Measurements from ENCODE around the gene SMARCC1.
"Not testable (repeated sequence)": the region's sequence is repeated elsewhere in the genome, so short reads cannot be mapped to it uniquely, and the experiment has no call there.

The SMARCC1 gene

DNA sequence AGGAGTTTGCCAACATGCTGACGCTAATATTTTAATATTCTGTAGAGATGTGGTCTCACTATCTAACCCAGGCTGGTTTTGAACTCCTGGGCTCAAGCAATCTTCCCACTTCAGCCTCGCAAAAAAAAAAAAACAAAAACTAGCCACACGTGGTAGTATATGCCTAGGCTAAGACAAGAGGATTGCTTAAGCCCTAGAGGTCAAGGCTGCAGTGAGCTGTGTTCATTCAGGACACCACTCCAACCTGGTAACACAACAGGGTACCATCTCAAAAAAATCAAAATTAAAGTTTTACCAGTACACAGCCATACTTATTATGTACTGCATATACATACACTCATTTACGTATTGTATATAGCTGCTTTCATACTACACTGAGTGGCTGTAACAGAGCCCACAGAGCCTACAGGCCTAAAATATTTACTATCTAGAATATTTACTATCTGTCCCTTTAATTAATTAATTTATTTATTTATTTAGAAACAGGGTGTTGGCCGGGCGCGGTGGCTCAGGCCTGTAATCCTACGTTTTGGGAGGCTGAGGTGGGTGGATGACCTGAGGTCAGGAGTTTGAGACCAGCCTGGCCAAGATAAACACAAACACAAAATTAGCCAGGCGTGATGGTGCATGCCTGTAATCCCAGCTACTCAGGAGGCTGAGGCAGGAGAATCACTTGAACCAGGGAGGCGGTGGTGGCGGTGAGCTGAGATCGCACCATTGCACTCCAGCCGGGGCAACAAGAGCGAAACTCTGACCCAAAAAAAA lies 23.2 kb downstream of the SMARCC1 start:
- ChIA-PET POLR2A (no interaction called here), CTCF (no interaction called here)
- Histone ChIP-seq H3K4me1 (ENCODE audit: control insufficient read depth, insufficient read depth, low read length) (no peaks in the 10 kb centered on the region), H3K27ac (ENCODE audit: extremely low read depth, low read depth, low read length) (no peak overlapping the region), H3K9me3 (ENCODE audit: control insufficient read depth, insufficient read depth, low read depth, low read length) (no peaks in the 10 kb centered on the region), H3K4me3 (ENCODE audit: low read depth, low read length) (no peak overlapping the region), H3K36me3 (ENCODE audit: control insufficient read depth in 2 of 2, insufficient read depth in 1 of 2, low read length in 2 of 2) (peaks cover 8 to 23% of the 10 kb centered on the region in 2 experiments; a peak in 2 of 3 replicates)
- no peak for TF ChIP-seq ZNF391 (tag by site-specific recombination; IDR thresholded peaks at IDR 0.05; ENCODE audit: borderline replicate concordance, low read depth)
- TF ChIP-seq, protein P1, sequence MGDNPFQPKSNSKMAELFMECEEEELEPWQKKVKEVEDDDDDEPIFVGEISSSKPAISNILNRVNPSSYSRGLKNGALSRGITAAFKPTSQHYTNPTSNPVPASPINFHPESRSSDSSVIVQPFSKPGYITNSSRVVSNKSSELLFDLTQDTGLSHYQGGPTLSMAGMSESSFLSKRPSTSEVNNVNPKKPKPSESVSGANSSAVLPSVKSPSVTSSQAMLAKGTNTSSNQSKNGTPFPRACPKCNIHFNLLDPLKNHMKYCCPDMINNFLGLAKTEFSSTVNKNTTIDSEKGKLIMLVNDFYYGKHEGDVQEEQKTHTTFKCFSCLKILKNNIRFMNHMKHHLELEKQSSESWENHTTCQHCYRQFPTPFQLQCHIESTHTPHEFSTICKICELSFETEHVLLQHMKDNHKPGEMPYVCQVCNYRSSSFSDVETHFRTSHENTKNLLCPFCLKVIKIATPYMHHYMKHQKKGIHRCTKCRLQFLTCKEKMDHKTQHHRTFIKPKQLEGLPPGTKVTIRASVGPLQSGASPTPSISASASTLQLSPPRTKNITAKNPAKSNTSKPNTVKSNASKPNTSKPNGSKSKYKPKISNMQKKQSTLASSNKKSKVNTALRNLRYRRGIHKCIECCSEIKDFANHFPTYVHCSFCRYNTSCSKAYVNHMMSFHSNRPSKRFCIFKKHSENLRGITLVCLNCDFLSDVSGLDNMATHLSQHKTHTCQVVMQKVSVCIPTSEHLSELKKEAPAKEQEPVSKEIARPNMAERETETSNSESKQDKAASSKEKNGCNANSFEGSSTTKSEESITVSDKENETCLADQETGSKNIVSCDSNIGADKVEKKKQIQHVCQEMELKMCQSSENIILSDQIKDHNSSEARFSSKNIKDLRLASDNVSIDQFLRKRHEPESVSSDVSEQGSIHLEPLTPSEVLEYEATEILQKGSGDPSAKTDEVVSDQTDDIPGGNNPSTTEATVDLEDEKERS (tag by site-specific recombination; IDR thresholded peaks at IDR 0.05), result no peak
- no peak for TF ChIP-seq ZNF292 (tag by site-specific recombination; IDR thresholded peaks at IDR 0.05; ENCODE audit: borderline replicate concordance, low read depth)
- TF ChIP-seq ZNF558 (tag by site-specific recombination; IDR thresholded peaks at IDR 0.05), result no peak
- peak; percentile 24; the same call in 1 of the 2 replicates for TF ChIP-seq OSR2 (tag by site-specific recombination; IDR thresholded peaks at IDR 0.05)

DNA sequence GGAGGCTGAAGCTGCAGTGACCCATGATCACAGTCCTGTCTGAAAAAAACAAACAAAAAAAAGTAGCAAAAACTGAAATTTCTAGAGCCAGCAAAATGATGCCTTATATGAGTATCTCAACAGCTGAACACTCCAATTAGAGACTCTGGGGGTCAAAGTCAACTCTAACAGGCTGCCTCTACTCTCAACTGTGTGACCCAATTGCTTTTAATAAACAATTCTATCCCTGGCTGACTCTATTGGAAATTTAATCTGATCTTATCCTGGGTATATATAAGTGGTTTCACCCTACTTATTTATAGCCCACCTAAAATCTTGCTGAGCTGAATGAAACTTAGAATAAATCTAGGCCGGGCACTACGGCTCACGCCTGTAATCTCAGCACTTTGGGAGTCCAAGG lies 29.0 kb downstream of the SMARCC1 start:
- Histone ChIP-seq H3K9me3 (ENCODE audit: control insufficient read depth, insufficient read depth, low read depth, low read length) (no peaks in the 10 kb centered on the region), H3K27ac (ENCODE audit: extremely low read depth, low read depth, low read length) (no peak overlapping the region), H3K36me3 (ENCODE audit: control insufficient read depth in 2 of 2, insufficient read depth in 1 of 2, low read length in 2 of 2) (peaks cover 13 to 19% of the 10 kb centered on the region in 2 experiments; a peak in 2 of 3 replicates), H3K4me3 (ENCODE audit: low read depth, low read length) (no peak overlapping the region), H3K4me1 (ENCODE audit: control insufficient read depth, insufficient read depth, low read length) (no peaks in the 10 kb centered on the region)
- TF ChIP-seq MEIS1 (CRISPR knock-in tag; IDR thresholded peaks at IDR 0.05; ENCODE audit: borderline replicate concordance) (no peak), GLIS1 (tag by site-specific recombination; IDR thresholded peaks at IDR 0.05) (peak; percentile 17; the same call in 1 of the 2 replicates)
- POLR2A ChIA-PET, result no interaction called here
- CTCF ChIA-PET, result no interaction called here

DNA sequence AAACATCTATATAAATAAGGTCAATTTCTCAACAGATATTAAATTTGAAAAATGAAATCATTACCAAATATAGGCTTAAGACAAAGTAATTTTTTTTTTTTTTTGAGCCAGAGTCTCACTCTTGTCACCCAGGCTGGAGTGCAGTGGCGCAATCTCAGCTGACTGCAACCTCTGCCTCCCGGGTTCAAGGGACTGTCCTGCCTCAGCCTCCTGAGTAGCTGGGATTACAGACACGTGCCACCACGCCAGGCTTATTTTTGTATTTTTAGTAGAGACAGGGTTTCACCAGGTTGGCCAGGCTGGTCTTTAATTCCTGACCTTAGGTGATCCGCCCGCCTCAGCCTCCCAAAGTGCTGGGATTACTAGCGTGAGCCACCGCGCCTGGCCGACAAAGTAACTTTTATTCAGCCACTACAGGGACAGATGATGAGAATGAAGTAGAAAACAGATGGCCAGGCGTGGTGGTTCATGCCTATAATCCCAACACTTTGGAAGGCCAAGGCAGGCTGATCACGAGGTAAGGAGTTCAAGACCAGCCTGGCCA lies 30.8 kb downstream of the SMARCC1 start:
- POLR2A ChIA-PET; H3K4me3 ChIP-seq (ENCODE audit: low read depth, low read length); H3K4me1 ChIP-seq (ENCODE audit: control insufficient read depth, insufficient read depth, low read length); CTCF ChIA-PET; H3K9me3 ChIP-seq (ENCODE audit: control insufficient read depth, insufficient read depth, low read depth, low read length); H3K27ac ChIP-seq (ENCODE audit: extremely low read depth, low read depth, low read length): not testable (repeated sequence)
- H3K36me3 ChIP-seq (ENCODE audit: control insufficient read depth in 2 of 2, insufficient read depth in 1 of 2, low read length in 2 of 2), result peaks cover 4 to 15% of the 10 kb centered on the region in 2 experiments; a peak in 2 of 3 replicates

DNA sequence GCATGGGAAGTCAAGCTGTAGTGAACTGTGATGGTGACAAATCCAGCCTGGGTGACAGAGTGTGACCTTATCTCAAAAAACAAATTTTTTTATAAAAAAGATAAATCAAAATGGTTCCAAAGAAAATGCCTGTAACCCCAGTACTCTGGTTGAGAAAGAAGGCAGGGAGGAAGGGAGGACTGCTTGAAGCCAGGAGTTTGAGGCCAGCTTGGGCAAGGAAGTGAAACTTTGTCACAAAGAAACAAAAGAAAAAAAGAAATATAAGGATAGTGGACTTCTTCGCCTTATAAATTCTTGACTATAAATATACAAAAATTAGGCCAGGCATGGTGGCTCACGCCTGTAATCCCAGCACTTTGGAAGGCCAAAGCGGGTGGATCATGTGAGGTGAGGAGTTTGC lies 34.1 kb downstream of the SMARCC1 start:
- no peak for TF ChIP-seq ZNF560 (tag by site-specific recombination; IDR thresholded peaks at IDR 0.05; ENCODE audit: borderline replicate concordance)
- TF ChIP-seq, protein P2, sequence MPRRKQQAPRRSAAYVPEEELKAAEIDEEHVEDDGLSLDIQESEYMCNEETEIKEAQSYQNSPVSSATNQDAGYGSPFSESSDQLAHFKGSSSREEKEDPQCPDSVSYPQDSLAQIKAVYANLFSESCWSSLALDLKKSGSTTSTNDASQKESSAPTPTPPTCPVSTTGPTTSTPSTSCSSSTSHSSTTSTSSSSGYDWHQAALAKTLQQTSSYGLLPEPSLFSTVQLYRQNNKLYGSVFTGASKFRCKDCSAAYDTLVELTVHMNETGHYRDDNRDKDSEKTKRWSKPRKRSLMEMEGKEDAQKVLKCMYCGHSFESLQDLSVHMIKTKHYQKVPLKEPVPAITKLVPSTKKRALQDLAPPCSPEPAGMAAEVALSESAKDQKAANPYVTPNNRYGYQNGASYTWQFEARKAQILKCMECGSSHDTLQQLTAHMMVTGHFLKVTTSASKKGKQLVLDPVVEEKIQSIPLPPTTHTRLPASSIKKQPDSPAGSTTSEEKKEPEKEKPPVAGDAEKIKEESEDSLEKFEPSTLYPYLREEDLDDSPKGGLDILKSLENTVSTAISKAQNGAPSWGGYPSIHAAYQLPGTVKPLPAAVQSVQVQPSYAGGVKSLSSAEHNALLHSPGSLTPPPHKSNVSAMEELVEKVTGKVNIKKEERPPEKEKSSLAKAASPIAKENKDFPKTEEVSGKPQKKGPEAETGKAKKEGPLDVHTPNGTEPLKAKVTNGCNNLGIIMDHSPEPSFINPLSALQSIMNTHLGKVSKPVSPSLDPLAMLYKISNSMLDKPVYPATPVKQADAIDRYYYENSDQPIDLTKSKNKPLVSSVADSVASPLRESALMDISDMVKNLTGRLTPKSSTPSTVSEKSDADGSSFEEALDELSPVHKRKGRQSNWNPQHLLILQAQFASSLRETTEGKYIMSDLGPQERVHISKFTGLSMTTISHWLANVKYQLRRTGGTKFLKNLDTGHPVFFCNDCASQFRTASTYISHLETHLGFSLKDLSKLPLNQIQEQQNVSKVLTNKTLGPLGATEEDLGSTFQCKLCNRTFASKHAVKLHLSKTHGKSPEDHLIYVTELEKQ (tag by site-specific recombination; IDR thresholded peaks at IDR 0.05; ENCODE audit: borderline replicate concordance), result no peak
- TF ChIP-seq, protein P3, sequence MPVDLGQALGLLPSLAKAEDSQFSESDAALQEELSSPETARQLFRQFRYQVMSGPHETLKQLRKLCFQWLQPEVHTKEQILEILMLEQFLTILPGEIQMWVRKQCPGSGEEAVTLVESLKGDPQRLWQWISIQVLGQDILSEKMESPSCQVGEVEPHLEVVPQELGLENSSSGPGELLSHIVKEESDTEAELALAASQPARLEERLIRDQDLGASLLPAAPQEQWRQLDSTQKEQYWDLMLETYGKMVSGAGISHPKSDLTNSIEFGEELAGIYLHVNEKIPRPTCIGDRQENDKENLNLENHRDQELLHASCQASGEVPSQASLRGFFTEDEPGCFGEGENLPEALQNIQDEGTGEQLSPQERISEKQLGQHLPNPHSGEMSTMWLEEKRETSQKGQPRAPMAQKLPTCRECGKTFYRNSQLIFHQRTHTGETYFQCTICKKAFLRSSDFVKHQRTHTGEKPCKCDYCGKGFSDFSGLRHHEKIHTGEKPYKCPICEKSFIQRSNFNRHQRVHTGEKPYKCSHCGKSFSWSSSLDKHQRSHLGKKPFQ (tag by site-specific recombination; IDR thresholded peaks at IDR 0.05), result no peak
- TF ChIP-seq, protein P4, sequence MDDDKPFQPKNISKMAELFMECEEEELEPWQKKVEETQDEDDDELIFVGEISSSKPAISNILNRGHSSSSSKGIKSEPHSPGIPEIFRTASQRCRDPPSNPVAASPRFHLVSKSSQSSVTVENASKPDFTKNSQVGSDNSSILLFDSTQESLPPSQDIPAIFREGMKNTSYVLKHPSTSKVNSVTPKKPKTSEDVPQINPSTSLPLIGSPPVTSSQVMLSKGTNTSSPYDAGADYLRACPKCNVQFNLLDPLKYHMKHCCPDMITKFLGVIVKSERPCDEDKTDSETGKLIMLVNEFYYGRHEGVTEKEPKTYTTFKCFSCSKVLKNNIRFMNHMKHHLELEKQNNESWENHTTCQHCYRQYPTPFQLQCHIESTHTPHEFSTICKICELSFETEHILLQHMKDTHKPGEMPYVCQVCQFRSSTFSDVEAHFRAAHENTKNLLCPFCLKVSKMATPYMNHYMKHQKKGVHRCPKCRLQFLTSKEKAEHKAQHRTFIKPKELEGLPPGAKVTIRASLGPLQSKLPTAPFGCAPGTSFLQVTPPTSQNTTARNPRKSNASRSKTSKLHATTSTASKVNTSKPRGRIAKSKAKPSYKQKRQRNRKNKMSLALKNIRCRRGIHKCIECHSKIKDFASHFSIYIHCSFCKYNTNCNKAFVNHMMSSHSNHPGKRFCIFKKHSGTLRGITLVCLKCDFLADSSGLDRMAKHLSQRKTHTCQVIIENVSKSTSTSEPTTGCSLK (tag by site-specific recombination; IDR thresholded peaks at IDR 0.05), result no peak
- no peak for TF ChIP-seq ZNF239 (tag by site-specific recombination; IDR thresholded peaks at IDR 0.05)
- no peak for TF ChIP-seq ZNF777 (tag by site-specific recombination; IDR thresholded peaks at IDR 0.05; ENCODE audit: borderline replicate concordance)
- no peak for TF ChIP-seq ZNF610 (tag by site-specific recombination; IDR thresholded peaks at IDR 0.05; ENCODE audit: borderline replicate concordance)
- TF ChIP-seq ZNF830 (tag by site-specific recombination; IDR thresholded peaks at IDR 0.05; ENCODE audit: low read depth), result no peak
- H3K36me3 ChIP-seq (ENCODE audit: control insufficient read depth in 2 of 2, insufficient read depth in 1 of 2, low read length in 2 of 2), result peaks cover 4 to 29% of the 10 kb centered on the region in 2 experiments; a peak in 2 of 3 replicates
- no peak overlapping the region for H3K4me3 ChIP-seq (ENCODE audit: low read depth, low read length)
- H3K27ac ChIP-seq (ENCODE audit: extremely low read depth, low read depth, low read length), result no peak overlapping the region
- ChIA-PET CTCF (interaction anchor here (0.6 kb wide), 1 partner anchor 227 kb away, joined by 3 read pairs; no protein-coding TSS in a partner anchor), POLR2A (no interaction called here)
- no peaks in the 10 kb centered on the region for H3K4me1 ChIP-seq (ENCODE audit: control insufficient read depth, insufficient read depth, low read length)
- H3K9me3 ChIP-seq (ENCODE audit: control insufficient read depth, insufficient read depth, low read depth, low read length), result no peaks in the 10 kb centered on the region
